T-helper 2 cell (primary cell): Measurements from ENCODE around the gene PTGDR.

Source experiments
- DNase-seq, 5 experiments: peaks; one replicate each; pipeline versions ENCODE4 v3.0.0 to v3.0.0-alpha.2; 2012 to 2022

Gene PTGDR

GRCh38 chr14:52313903-52314594 is 46.6 kb downstream of the PTGDR start, which contains the start of gene PTGER2:
TSS of gene PTGER2 (plus strand) at chr14:52314312. CDS start at chr14:52314549, 237 bp downstream.
- DNase-seq: peak; percentile 38 to 87 (median 67)

- peak in 4 of 5 experiments; percentile 7 to 65 (median 26) for DNase-seq
Measured at GRCh38 chr14:52314595-52315354, 47.3 kb downstream of the PTGDR start.

GRCh38 chr14:52315355-52315718 is 47.8 kb downstream of the PTGDR start:
- peak in 2 of 5 experiments; percentile 33 to 37 for DNase-seq

DNA sequence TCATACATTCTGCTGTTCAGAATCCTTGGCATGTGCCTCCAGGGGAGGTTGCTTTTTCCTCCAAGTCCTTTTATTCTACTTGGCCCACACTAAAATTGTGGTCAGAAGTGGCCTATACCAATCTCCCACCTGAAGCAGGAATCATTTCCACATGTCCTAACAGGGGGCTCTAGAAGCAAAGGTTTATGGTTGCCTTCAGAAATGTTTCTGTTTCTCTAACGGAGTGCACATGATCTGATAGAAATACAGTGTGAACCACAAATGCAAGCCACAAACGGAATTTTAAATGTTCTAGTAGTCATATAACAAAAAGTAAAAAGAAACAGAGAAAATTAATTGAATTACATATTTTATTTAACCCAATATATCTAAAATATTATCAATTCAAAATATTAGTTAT is 50.6 kb downstream of the PTGDR start:
- DNase-seq: peak in 2 of 5 experiments; percentile 16 to 70

- peak in 1 of 5 experiments; percentile 83 for DNase-seq
Measured at GRCh38 chr14:52318826-52319645, 51.5 kb downstream of the PTGDR start.

GRCh38 chr14:52319919-52320318 is 52.4 kb downstream of the PTGDR start:
- DNase-seq: no peak

DNA sequence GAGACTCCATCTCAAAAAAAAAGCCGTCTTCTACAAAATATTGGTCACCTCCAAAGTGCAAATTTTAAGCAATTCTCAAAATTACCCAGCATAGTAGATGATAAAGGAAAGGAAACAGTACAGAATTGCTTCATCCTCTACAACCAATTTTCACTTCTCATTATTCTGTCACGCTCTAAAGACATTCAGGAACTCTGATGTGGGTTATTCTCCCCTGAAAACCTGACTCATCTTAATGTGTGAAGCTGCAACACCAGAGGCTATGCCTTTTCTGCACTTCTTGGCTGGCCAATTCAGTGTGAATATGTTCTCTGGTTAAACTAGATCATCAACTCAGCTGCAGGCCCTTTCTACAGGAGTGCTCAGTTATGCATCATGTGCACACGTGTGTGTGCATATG is 57.6 kb downstream of the PTGDR start:
- peak in 2 of 5 experiments; percentile 49 to 77 for DNase-seq

- no peak for DNase-seq
Measured at GRCh38 chr14:52325630-52326029, 58.1 kb downstream of the PTGDR start.
